ENCODE results near the gene MAGOH. TPM values are rescaled to one million over a fixed set of nuclear protein-coding genes. Genes with fewer than 3 reads are reported as not detected.

Gene MAGOH
- total and polyA plus RNA-seq, 9 of the 15 experiments (the other 6 are each of a cell fraction or from before 2014, with no cell fraction given) = 102 to 342 (median 135) TPM

GRCh38 chr1:53196485-53197290, 41.6 kb downstream of the MAGOH start, which contains the start of gene CPT2 (continued):
- TF ChIP-seq, protein P1, sequence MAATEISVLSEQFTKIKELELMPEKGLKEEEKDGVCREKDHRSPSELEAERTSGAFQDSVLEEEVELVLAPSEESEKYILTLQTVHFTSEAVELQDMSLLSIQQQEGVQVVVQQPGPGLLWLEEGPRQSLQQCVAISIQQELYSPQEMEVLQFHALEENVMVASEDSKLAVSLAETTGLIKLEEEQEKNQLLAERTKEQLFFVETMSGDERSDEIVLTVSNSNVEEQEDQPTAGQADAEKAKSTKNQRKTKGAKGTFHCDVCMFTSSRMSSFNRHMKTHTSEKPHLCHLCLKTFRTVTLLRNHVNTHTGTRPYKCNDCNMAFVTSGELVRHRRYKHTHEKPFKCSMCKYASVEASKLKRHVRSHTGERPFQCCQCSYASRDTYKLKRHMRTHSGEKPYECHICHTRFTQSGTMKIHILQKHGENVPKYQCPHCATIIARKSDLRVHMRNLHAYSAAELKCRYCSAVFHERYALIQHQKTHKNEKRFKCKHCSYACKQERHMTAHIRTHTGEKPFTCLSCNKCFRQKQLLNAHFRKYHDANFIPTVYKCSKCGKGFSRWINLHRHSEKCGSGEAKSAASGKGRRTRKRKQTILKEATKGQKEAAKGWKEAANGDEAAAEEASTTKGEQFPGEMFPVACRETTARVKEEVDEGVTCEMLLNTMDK (IDR thresholded peaks at IDR 0.05; ENCODE audit: borderline replicate concordance, insufficient read depth, low read depth, low read length, poor library complexity, severe bottlenecking) = peak; percentile 30
- no peak for TF ChIP-seq SP2 (IDR thresholded peaks at IDR 0.05; ENCODE audit: extremely low read depth, low read depth, low read length, poor library complexity, severe bottlenecking)
- TF ChIP-seq HNRNPH1 (optimal IDR thresholded peaks at IDR 0.05; ENCODE audit: low read depth, low read length) = no peak
- 0 out of 2 replicates have a peak, but pooled peaks have one; percentile 13 for TF ChIP-seq ZC3H4 (CRISPR knock-in tag; IDR thresholded peaks at IDR 0.05; ENCODE audit: borderline replicate concordance)
- 0 out of 2 replicates have a peak, but pooled peaks have one; percentile 11 for TF ChIP-seq KLF6 (CRISPR knock-in tag; IDR thresholded peaks at IDR 0.05; ENCODE audit: borderline replicate concordance)
- peak; percentile 69 for TF ChIP-seq HNRNPLL (IDR thresholded peaks at IDR 0.05; ENCODE audit: low read depth, low read length, poor library complexity, severe bottlenecking)
- TF ChIP-seq ZNF239 (CRISPR knock-in tag; IDR thresholded peaks at IDR 0.05) = no peak
- TF ChIP-seq ZNF589 (CRISPR knock-in tag; IDR thresholded peaks at IDR 0.05; ENCODE audit: low read depth) = peak; percentile 57; the same call in 1 of the 2 replicates
- TF ChIP-seq, protein P2, sequence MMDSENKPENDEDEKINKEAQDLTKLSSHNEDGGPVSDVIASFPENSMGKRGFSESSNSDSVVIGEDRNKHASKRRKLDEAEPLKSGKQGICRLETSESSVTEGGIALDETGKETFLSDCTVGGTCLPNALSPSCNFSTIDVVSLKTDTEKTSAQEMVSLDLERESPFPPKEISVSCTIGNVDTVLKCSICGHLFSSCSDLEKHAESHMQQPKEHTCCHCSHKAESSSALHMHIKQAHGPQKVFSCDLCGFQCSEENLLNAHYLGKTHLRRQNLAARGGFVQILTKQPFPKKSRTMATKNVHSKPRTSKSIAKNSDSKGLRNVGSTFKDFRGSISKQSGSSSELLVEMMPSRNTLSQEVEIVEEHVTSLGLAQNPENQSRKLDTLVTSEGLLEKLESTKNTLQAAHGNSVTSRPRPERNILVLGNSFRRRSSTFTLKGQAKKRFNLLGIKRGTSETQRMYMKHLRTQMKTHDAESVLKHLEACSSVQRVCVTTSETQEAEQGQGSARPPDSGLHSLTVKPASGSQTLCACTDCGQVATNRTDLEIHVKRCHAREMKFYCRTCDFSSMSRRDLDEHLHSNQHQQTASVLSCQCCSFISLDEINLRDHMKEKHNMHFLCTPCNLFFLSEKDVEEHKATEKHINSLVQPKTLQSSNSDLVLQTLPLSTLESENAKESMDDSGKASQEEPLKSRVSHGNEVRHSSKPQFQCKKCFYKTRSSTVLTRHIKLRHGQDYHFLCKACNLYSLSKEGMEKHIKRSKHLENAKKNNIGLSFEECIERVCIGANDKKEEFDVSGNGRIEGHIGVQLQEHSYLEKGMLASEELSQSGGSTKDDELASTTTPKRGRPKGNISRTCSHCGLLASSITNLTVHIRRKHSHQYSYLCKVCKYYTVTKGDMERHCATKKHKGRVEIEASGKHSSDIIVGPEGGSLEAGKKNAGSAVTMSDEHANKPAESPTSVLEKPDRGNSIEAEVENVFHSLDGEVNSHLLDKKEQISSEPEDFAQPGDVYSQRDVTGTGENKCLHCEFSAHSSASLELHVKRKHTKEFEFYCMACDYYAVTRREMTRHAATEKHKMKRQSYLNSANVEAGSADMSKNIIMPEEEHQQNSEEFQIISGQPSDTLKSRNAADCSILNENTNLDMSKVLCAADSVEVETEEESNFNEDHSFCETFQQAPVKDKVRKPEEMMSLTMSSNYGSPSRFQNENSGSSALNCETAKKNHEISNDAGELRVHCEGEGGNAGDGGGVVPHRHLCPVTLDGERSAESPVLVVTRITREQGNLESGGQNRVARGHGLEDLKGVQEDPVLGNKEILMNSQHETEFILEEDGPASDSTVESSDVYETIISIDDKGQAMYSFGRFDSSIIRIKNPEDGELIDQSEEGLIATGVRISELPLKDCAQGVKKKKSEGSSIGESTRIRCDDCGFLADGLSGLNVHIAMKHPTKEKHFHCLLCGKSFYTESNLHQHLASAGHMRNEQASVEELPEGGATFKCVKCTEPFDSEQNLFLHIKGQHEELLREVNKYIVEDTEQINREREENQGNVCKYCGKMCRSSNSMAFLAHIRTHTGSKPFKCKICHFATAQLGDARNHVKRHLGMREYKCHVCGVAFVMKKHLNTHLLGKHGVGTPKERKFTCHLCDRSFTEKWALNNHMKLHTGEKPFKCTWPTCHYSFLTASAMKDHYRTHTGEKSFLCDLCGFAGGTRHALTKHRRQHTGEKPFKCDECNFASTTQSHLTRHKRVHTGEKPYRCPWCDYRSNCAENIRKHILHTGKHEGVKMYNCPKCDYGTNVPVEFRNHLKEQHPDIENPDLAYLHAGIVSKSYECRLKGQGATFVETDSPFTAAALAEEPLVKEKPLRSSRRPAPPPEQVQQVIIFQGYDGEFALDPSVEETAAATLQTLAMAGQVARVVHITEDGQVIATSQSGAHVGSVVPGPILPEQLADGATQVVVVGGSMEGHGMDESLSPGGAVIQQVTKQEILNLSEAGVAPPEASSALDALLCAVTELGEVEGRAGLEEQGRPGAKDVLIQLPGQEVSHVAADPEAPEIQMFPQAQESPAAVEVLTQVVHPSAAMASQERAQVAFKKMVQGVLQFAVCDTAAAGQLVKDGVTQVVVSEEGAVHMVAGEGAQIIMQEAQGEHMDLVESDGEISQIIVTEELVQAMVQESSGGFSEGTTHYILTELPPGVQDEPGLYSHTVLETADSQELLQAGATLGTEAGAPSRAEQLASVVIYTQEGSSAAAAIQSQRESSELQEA (IDR thresholded peaks at IDR 0.05; ENCODE audit: low read depth) = no peak

Data from K562 (cell line).